ENCODE data around the gene ATG16L1. TPM values are rescaled to one million over a fixed set of nuclear protein-coding genes. Genes with fewer than 3 reads are reported as not detected.
A peak's percentile ranks its signal among the peaks of the same experiment; 100 is the strongest.

The ATG16L1 gene
- total and polyA plus RNA-seq, 2 experiments from 2014 or later, result 15.3 to 37.9 TPM

DNA sequence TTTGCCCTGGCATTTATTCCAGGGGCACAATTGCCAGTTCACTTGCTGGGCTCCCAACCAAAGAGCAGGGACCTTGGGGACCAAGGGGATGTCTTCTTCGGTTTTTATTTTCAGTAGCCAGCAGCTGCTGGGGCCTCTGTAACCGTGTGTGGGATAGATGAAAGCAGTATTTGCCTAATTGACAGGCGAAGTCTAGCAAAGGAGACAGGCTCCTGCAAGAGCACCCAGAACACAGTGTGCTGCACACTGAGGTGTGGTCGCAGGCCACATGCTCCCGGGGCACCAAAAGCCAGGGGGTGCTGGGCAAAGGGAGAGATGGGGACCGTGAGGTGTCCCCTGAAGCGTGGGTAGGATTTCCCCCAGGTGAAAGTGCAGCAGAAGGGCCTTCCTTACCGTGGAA, 61.4 kb downstream of the ATG16L1 start (continued):
- TF ChIP-seq ZNF462 (CRISPR knock-in tag; IDR thresholded peaks at IDR 0.05) (no peak), ZNF331 (CRISPR knock-in tag; IDR thresholded peaks at IDR 0.05; ENCODE audit: low read depth) (no peak), STAT1 (IDR thresholded peaks at IDR 0.05; ENCODE audit: unreplicated experiment) (no peak), CREB1 (CRISPR knock-in tag; IDR thresholded peaks at IDR 0.05; ENCODE audit: low read depth) (no peak)

DNA sequence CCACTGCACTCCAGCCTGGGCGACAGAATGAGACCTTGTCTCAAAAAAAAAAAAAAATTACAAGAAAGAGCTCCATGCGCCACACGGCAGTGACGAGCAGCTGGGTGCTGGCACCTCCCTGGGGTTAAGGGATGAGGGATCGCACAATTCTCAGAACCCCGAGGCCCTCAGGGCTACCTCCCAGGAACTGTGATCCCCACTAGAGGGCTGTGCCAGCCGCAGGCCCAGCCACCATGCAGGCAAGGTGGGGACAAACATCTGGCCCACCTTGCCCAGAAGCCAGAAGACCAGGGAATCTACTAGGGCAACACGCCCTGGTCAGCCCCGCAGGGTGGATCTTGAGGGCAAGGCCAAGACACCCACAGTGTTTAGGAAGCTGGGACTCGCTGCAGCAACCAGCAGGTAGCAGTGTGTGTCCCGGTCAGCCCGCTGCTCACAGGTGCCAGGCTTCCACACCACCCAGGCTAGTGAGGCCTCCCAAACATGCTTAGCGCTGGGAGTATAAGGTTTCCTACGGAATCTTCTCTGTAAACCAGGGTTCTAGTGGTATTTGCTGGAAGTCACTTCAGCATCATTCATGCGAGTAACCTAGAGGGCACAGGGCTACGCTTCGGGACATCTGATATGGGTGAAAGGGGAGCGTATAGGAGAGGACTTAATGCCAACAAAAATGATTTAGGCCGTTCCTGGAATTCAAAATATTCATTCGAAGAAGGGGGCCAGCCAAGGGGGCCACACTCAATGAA, 62.9 kb downstream of the ATG16L1 start:
- H2AFZ ChIP-seq, result peak overlapping the region; percentile 23; the same call in 1 of the 2 replicates
- Mint-ChIP-seq H3K27me3 (ENCODE audit: insufficient read depth, low read depth, poor library complexity) (no peaks in the 10 kb centered on the region), H3K36me3 (ENCODE audit: low read depth) (no peaks in the 10 kb centered on the region), H3K9me3 (no peaks in the 10 kb centered on the region), H3K4me3 (no peak overlapping the region), H3K4me1 (no peaks in the 10 kb centered on the region), H3K27ac (no peak overlapping the region)
- no peaks in the 10 kb centered on the region for H3F3A ChIP-seq (replicated peaks; ENCODE audit: low read depth)
- no peaks in the 10 kb centered on the region for H3K4me1 ChIP-seq (ENCODE audit: insufficient read depth)
- no peaks in the 10 kb centered on the region for H4K20me1 ChIP-seq (replicated peaks; ENCODE audit: insufficient read depth)
- no peaks in the 10 kb centered on the region for H3K79me2 ChIP-seq (replicated peaks; ENCODE audit: insufficient read depth)
- H3K9me2 ChIP-seq (ENCODE audit: insufficient read depth), result no peaks in the 10 kb centered on the region
- H3K4me2 ChIP-seq, result no peak overlapping the region
- no peak overlapping the region for H3K27ac ChIP-seq (ENCODE audit: low read depth)
- H3K27me3 ChIP-seq (ENCODE audit: insufficient read depth), result no peaks in the 10 kb centered on the region
- no peak for DNase-seq (ENCODE audit: low spot score)
- no peak for TF ChIP-seq ETS1 (IDR thresholded peaks at IDR 0.05)
- no peak for TF ChIP-seq POLR2AphosphoS5 (IDR thresholded peaks at IDR 0.05; ENCODE audit: low read depth)
- TF ChIP-seq, protein P1, sequence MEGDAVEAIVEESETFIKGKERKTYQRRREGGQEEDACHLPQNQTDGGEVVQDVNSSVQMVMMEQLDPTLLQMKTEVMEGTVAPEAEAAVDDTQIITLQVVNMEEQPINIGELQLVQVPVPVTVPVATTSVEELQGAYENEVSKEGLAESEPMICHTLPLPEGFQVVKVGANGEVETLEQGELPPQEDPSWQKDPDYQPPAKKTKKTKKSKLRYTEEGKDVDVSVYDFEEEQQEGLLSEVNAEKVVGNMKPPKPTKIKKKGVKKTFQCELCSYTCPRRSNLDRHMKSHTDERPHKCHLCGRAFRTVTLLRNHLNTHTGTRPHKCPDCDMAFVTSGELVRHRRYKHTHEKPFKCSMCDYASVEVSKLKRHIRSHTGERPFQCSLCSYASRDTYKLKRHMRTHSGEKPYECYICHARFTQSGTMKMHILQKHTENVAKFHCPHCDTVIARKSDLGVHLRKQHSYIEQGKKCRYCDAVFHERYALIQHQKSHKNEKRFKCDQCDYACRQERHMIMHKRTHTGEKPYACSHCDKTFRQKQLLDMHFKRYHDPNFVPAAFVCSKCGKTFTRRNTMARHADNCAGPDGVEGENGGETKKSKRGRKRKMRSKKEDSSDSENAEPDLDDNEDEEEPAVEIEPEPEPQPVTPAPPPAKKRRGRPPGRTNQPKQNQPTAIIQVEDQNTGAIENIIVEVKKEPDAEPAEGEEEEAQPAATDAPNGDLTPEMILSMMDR (conservative IDR thresholded peaks at IDR 0.05; ENCODE audit: low read depth in 2 of 2), result 0 out of 4 replicates have a peak, but pooled peaks of 1 of the 2 experiments have one; percentile 3
- TF ChIP-seq EZH2phosphoT487 (IDR thresholded peaks at IDR 0.05; ENCODE audit: unreplicated experiment), result no peak
- H3K4me3 ChIP-seq, result no peak overlapping the region
- peak; percentile 49 for ATAC-seq
- no peaks in the 10 kb centered on the region for H3K36me3 ChIP-seq (ENCODE audit: insufficient read depth)
